ENCODE data around the gene RABL3. TPM values are rescaled to one million over a fixed set of nuclear protein-coding genes. Genes with fewer than 3 reads are reported as not detected.
"Not testable (repeated sequence)": the region's sequence is repeated elsewhere in the genome, so short reads cannot be mapped to it uniquely, and the experiment has no call there.

RABL3 gene
- total RNA-seq, 2 donors from 2014 or later: 29.7 to 32.0 TPM

- peaks cover 0 to 14% of the 10 kb centered on the region in 2 donors for H3K4me1 ChIP-seq (ENCODE audit: control insufficient read depth in 1 of 2, low read depth in 2 of 2)
- H3K27me3 ChIP-seq (replicated peaks; ENCODE audit: insufficient read depth): no peaks in the 10 kb centered on the region
- no peak for ATAC-seq (ENCODE audit: insufficient number of reproducible peaks, low FRiP score, low read depth)
- no peaks in the 10 kb centered on the region for H3K9me3 ChIP-seq
- no peak overlapping the region for H3K27ac ChIP-seq
- no peak for DNase-seq (ENCODE audit: low spot score)
- H3K36me3 ChIP-seq: no peaks in the 10 kb centered on the region
- no peak overlapping the region for H3K4me3 ChIP-seq
- no peak for TF ChIP-seq CTCF (IDR thresholded peaks at IDR 0.05)
Observed at GRCh38 chr3:120681018-120681417, 61.3 kb downstream of the RABL3 start.

GRCh38 chr3:120680193-120680894 is 62.0 kb downstream of the RABL3 start:
- no peak overlapping the region for H3K27ac ChIP-seq
- H3K36me3 ChIP-seq: no peaks in the 10 kb centered on the region
- no peak overlapping the region for H3K4me3 ChIP-seq
- H3K9me3 ChIP-seq: no peaks in the 10 kb centered on the region
- H3K27me3 ChIP-seq (replicated peaks; ENCODE audit: insufficient read depth): no peaks in the 10 kb centered on the region
- no peak for TF ChIP-seq CTCF (IDR thresholded peaks at IDR 0.05)
- peaks cover 0 to 14% of the 10 kb centered on the region in 2 donors for H3K4me1 ChIP-seq (ENCODE audit: control insufficient read depth in 1 of 2, low read depth in 2 of 2)
- ATAC-seq (ENCODE audit: insufficient number of reproducible peaks, low FRiP score, low read depth) (no peak), DNase-seq (ENCODE audit: low spot score) (no peak)

GRCh38 chr3:120678984-120679383 is 63.3 kb downstream of the RABL3 start:
- H3K27me3 ChIP-seq (replicated peaks; ENCODE audit: insufficient read depth): no peaks in the 10 kb centered on the region
- ATAC-seq (ENCODE audit: insufficient number of reproducible peaks, low FRiP score, low read depth) (no peak), DNase-seq (ENCODE audit: low spot score) (no peak)
- no peaks in the 10 kb centered on the region for H3K36me3 ChIP-seq
- peak overlapping the region in 1 of 2 donors; percentile 24 for H3K27ac ChIP-seq
- TF ChIP-seq CTCF (IDR thresholded peaks at IDR 0.05): no peak
- H3K9me3 ChIP-seq: no peaks in the 10 kb centered on the region
- H3K4me1 ChIP-seq (ENCODE audit: control insufficient read depth in 1 of 2, low read depth in 2 of 2): peaks cover 0 to 14% of the 10 kb centered on the region in 2 donors
- peak overlapping the region; percentile 56 for H3K4me3 ChIP-seq

GRCh38 chr3:120678331-120678947 is 63.9 kb downstream of the RABL3 start:
- peaks cover 0 to 14% of the 10 kb centered on the region in 2 donors for H3K4me1 ChIP-seq (ENCODE audit: control insufficient read depth in 1 of 2, low read depth in 2 of 2)
- no peaks in the 10 kb centered on the region for H3K27me3 ChIP-seq (replicated peaks; ENCODE audit: insufficient read depth)
- H3K36me3 ChIP-seq: no peaks in the 10 kb centered on the region
- DNase-seq (ENCODE audit: low spot score) (no peak), ATAC-seq (ENCODE audit: insufficient number of reproducible peaks, low FRiP score, low read depth) (peak; percentile 60)
- peak overlapping the region; percentile 2 to 24 for H3K27ac ChIP-seq
- no peaks in the 10 kb centered on the region for H3K9me3 ChIP-seq
- peak overlapping the region; percentile 56 for H3K4me3 ChIP-seq
- TF ChIP-seq CTCF (IDR thresholded peaks at IDR 0.05): no peak

- not testable (repeated sequence) for H3K27ac ChIP-seq; ATAC-seq (ENCODE audit: insufficient number of reproducible peaks, low FRiP score, low read depth); DNase-seq (ENCODE audit: low spot score); H3K36me3 ChIP-seq; H3K4me3 ChIP-seq; H3K27me3 ChIP-seq (replicated peaks; ENCODE audit: insufficient read depth); H3K9me3 ChIP-seq
- peaks cover 0 to 14% of the 10 kb centered on the region in 2 donors for H3K4me1 ChIP-seq (ENCODE audit: control insufficient read depth in 1 of 2, low read depth in 2 of 2)
Observed at GRCh38 chr3:120677193-120677592, 65.1 kb downstream of the RABL3 start.
